ENCODE data around the gene POLR3K. TPM values are rescaled to one million over a fixed set of nuclear protein-coding genes. Genes with fewer than 3 reads are reported as not detected.

POLR3K gene
- total RNA-seq, 1 experiment from 2014 or later, result 53.6 TPM

GRCh38 chr16:75580-76501 lies 22.4 kb upstream of the POLR3K start:
- DNase-seq, result peak; percentile 83
- Histone ChIP-seq H4K91ac (ENCODE audit: insufficient read length, low read depth, low read length) (no peak overlapping the region), H3K27ac (ENCODE audit: insufficient read length, low read depth, low read length) (no peak overlapping the region), H2BK15ac (ENCODE audit: low read depth, low read length) (no peak overlapping the region), H3K4me1 (ENCODE audit: insufficient read depth, low read length) (peaks cover 6% of the 10 kb centered on the region; the same call in 1 of the 2 replicates), H3K23ac (ENCODE audit: insufficient read length, low read depth, low read length) (no peak overlapping the region), H3K27me3 (ENCODE audit: insufficient read depth, low read length) (no peaks in the 10 kb centered on the region), H3K23me2 (ENCODE audit: insufficient read length, low read depth, low read length, poor library complexity, severe bottlenecking) (peaks cover 19% of the 10 kb centered on the region), H4K8ac (replicated peaks; ENCODE audit: insufficient read length, low read depth, low read length) (no peak overlapping the region), H3K79me1 (ENCODE audit: insufficient read depth, low read depth, low read length, poor library complexity, severe bottlenecking) (no peaks in the 10 kb centered on the region), H3T11ph (ENCODE audit: low read length) (no peak overlapping the region), H2BK12ac (ENCODE audit: insufficient read length, low read depth, low read length) (no peak overlapping the region), H3K79me2 (ENCODE audit: insufficient read depth, low read length) (no peaks in the 10 kb centered on the region), H3K9me3 (ENCODE audit: control insufficient read depth, low read depth, low read length) (no peaks in the 10 kb centered on the region), H2BK120ac (ENCODE audit: low read depth, low read length, poor library complexity, severe bottlenecking) (no peak overlapping the region), H3K4ac (ENCODE audit: low read depth, low read length) (no peak overlapping the region), H3K18ac (ENCODE audit: insufficient read length, low read depth, low read length) (no peak overlapping the region), H3K14ac (ENCODE audit: insufficient read depth, low read length) (no peak overlapping the region), H2AK5ac (ENCODE audit: insufficient read length, low read length) (no peak overlapping the region), H2AFZ (ENCODE audit: low read length) (no peak overlapping the region), H4K20me1 (ENCODE audit: control insufficient read depth, insufficient read depth, insufficient read length) (peaks cover 4% of the 10 kb centered on the region), H3K4me2 (ENCODE audit: insufficient read depth, insufficient read length, low read length) (no peak overlapping the region), H2BK20ac (ENCODE audit: low read depth, low read length, poor library complexity, severe bottlenecking) (no peak overlapping the region), H3K9ac (ENCODE audit: extremely low read depth, insufficient read length, low read length) (no peak overlapping the region), H3K56ac (ENCODE audit: insufficient read length, low read depth, low read length) (no peak overlapping the region), H4K5ac (ENCODE audit: insufficient read length, low read depth, low read length) (no peak overlapping the region), H2BK5ac (ENCODE audit: insufficient read length, low read length) (no peak overlapping the region)
- peak; percentile 34; the same call in 2 of the 3 replicates for TF ChIP-seq CTCF (conservative IDR thresholded peaks at IDR 0.05)
- Mint-ChIP-seq H3K9me3 (no peaks in the 10 kb centered on the region), H3K27me3 (ENCODE audit: low read depth) (peaks cover 1% of the 10 kb centered on the region; the same call in 1 of the 2 replicates), H3K27ac (peak overlapping the region in 2 of 3 experiments; percentile 34 to 94; a peak in 3 of 7 replicates), H3K36me3 (ENCODE audit: insufficient read depth in 1 of 3, low read depth in 3 of 3) (peaks cover 0 to 11% (median 10%) of the 10 kb centered on the region in 3 experiments; a peak in 6 of 7 replicates), H3K4me1 (peaks cover 38 to 52% of the 10 kb centered on the region in 2 experiments), H3K4me3 (peak overlapping the region in 1 of 2 experiments; percentile 74; a peak in 2 of 5 replicates)
- WGBS (ENCODE audit: extremely low coverage, insufficient read length, low lambda C conversion rate), result no CpG with 5 or more reads among the region's 11 CpGs

Data from H9 (cell line).